ENCODE results near the gene HMMR.
"Not testable (repeated sequence)": the region's sequence is repeated elsewhere in the genome, so short reads cannot be mapped to it uniquely, and the experiment has no call there.

The HMMR gene

GRCh38 chr5:163460562-163461171 is at the start of gene HMMR:
HMMR (plus strand) TSS chr5:163460632; CDS start chr5:163460693, 61 bp downstream.
- DNase-seq (ENCODE audit: low read depth) = no peak

GRCh38 chr5:163415673-163416072 is 44.8 kb upstream of the HMMR start:
- DNase-seq (ENCODE audit: low read depth) = not testable (repeated sequence)

GRCh38 chr5:163424836-163425235 is 35.6 kb upstream of the HMMR start:
- no peak for DNase-seq (ENCODE audit: low read depth)

- DNase-seq (ENCODE audit: low read depth) = not testable (repeated sequence)
Measured at GRCh38 chr5:163426128-163426527, 34.3 kb upstream of the HMMR start.

- DNase-seq (ENCODE audit: low read depth) = no peak
Measured at GRCh38 chr5:163432544-163432943, 27.9 kb upstream of the HMMR start.

GRCh38 chr5:163433271-163433670 is 27.2 kb upstream of the HMMR start:
- DNase-seq (ENCODE audit: low read depth) = no peak

GRCh38 chr5:163434401-163434866 is 26.0 kb upstream of the HMMR start:
- DNase-seq (ENCODE audit: low read depth) = peak; percentile 42

- DNase-seq (ENCODE audit: low read depth) = no peak
Measured at GRCh38 chr5:163436515-163436914, 23.9 kb upstream of the HMMR start.

- no peak for DNase-seq (ENCODE audit: low read depth)
Measured at GRCh38 chr5:163437011-163437308, 23.5 kb upstream of the HMMR start.

GRCh38 chr5:163437309-163438182 is 22.9 kb upstream of the HMMR start, which contains the start of gene CCNG1:
CCNG1 (plus strand) TSS chr5:163437595; CDS start chr5:163439257, 1,662 bp downstream.
- DNase-seq (ENCODE audit: low read depth) = peak; percentile 83

- no peak for DNase-seq (ENCODE audit: low read depth)
Measured at GRCh38 chr5:163439092-163439425, 21.4 kb upstream of the HMMR start.

GRCh38 chr5:163440954-163441353 is 19.5 kb upstream of the HMMR start:
- no peak for DNase-seq (ENCODE audit: low read depth)

- no peak for DNase-seq (ENCODE audit: low read depth)
Measured at GRCh38 chr5:163444526-163444925, 15.9 kb upstream of the HMMR start.

GRCh38 chr5:163445345-163445744 is 15.1 kb upstream of the HMMR start:
- no peak for DNase-seq (ENCODE audit: low read depth)

- DNase-seq (ENCODE audit: low read depth) = no peak
Measured at GRCh38 chr5:163447191-163447590, 13.2 kb upstream of the HMMR start.

- DNase-seq (ENCODE audit: low read depth) = no peak
Measured at GRCh38 chr5:163447875-163448274, 12.6 kb upstream of the HMMR start.

GRCh38 chr5:163448491-163448890 is 11.9 kb upstream of the HMMR start:
- DNase-seq (ENCODE audit: low read depth) = no peak

- no peak for DNase-seq (ENCODE audit: low read depth)
Measured at GRCh38 chr5:163451489-163451888, 8.9 kb upstream of the HMMR start.

GRCh38 chr5:163453705-163454104 is 6.7 kb upstream of the HMMR start:
- no peak for DNase-seq (ENCODE audit: low read depth)

- DNase-seq (ENCODE audit: low read depth) = not testable (repeated sequence)
Measured at GRCh38 chr5:163455406-163455805, 5.0 kb upstream of the HMMR start.

GRCh38 chr5:163456029-163456589 is 4.3 kb upstream of the HMMR start:
- DNase-seq (ENCODE audit: low read depth) = no peak

- no peak for DNase-seq (ENCODE audit: low read depth)
Measured at GRCh38 chr5:163456840-163457239, 3.6 kb upstream of the HMMR start.

- no peak for DNase-seq (ENCODE audit: low read depth)
Measured at GRCh38 chr5:163458778-163459385, 1.6 kb upstream of the HMMR start.
